GM19452 (cell line): Measurements from ENCODE around the gene CRABP2.

Source experiments
- ATAC-seq: cut with Tn5 transposase; IDR thresholded peaks from one replicate; pipeline ENCODE4 v1.9.1; 2021; ENCODE audit not compliant: unreplicated experiment

CRABP2 gene

GRCh38 chr1:156656806-156657740 lies 48.3 kb downstream of the CRABP2 start:
- ATAC-seq: no peak

GRCh38 chr1:156655904-156656516 lies 49.4 kb downstream of the CRABP2 start:
- ATAC-seq: no peak

- no peak for ATAC-seq
Measured at GRCh38 chr1:156655151-156655903, 50.1 kb downstream of the CRABP2 start.

- ATAC-seq: no peak
Measured at GRCh38 chr1:156654700-156655099, 50.7 kb downstream of the CRABP2 start.

- no peak for ATAC-seq
Measured at GRCh38 chr1:156652992-156653355, 52.4 kb downstream of the CRABP2 start.

GRCh38 chr1:156652131-156652991 lies 53.0 kb downstream of the CRABP2 start:
- ATAC-seq: no peak
